Calu3 (cell line): Measurements from ENCODE around the gene KCTD21. TPM values are rescaled to one million over a fixed set of nuclear protein-coding genes. Genes with fewer than 3 reads are reported as not detected.

Experiments
- BruUV-seq: library from RNA; stranded (reverse); fragments of 400-500 nt; replicated peaks from 2 replicates; lab custom pipeline; 2021; lab: Mats Ljungman, UMichigan
- CTCF ChIA-PET: fragments of 300-600 bp; sonication (Branson Sonifier 250); formaldehyde crosslinking; loops from one replicate; lab custom pipeline; 2022; ENCODE audit warnings: antibody characterized with exemption; lab: Charles Lee
- DNase-seq: peaks from one replicate; pipeline ENCODE4 v3.0.0; 2022
- H3K27ac Mint-ChIP-seq: one replicate; pipeline ENCODE4 v1.8.0; 2022; ENCODE audit warnings: mixed read lengths; ENCODE audit not compliant: unreplicated experiment
- H3K27me3 Mint-ChIP-seq: one replicate; pipeline ENCODE4 v1.8.0; 2022; ENCODE audit warnings: mixed read lengths; ENCODE audit not compliant: unreplicated experiment
- H3K36me3 Mint-ChIP-seq: one replicate; pipeline ENCODE4 v1.8.0; 2022; ENCODE audit warnings: mild to moderate bottlenecking, moderate library complexity, mixed read lengths; ENCODE audit not compliant: insufficient read depth, unreplicated experiment
- H3K4me1 Mint-ChIP-seq: one replicate; pipeline ENCODE4 v1.8.0; 2022; ENCODE audit warnings: mild to moderate bottlenecking, low read depth, mixed read lengths; ENCODE audit not compliant: unreplicated experiment
- H3K4me3 Mint-ChIP-seq: one replicate; pipeline ENCODE4 v1.8.0; 2022; ENCODE audit warnings: mild to moderate bottlenecking, low read depth, moderate library complexity, mixed read lengths; ENCODE audit not compliant: unreplicated experiment
- H3K9me3 Mint-ChIP-seq: one replicate; pipeline ENCODE4 v1.8.0; 2022; ENCODE audit warnings: low read depth, mixed read lengths; ENCODE audit not compliant: unreplicated experiment
- intact Hi-C: fragments of 100-400 bp; cut with micrococcal nuclease; formaldehyde crosslinking; loops from one replicate; pipeline ENCODE4 v1.10.0; 2022; ENCODE audit not compliant: unreplicated experiment
- total RNA-seq: library from RNA; stranded (reverse); gene quantifications from 2 replicates; pipeline ENCODE4 v1.2.3, GENCODE V29; 2022
- TF ChIP-seq, protein P1 (sequence below): fragments of 200-600 bp; IDR thresholded peaks from one replicate; pipeline ENCODE4 v1.8.0; 2022; ENCODE audit warnings: antibody characterized with exemption; ENCODE audit not compliant: unreplicated experiment

KCTD21 gene
- total RNA-seq, 1 experiment from 2014 or later = 8.5 TPM

GRCh38 chr11:78208257-78209165 lies 20.1 kb upstream of the KCTD21 start:
- Mint-ChIP-seq H3K27ac (no peak overlapping the region), H3K4me1 (no peaks in the 10 kb centered on the region), H3K4me3 (no peak overlapping the region), H3K9me3 (no peaks in the 10 kb centered on the region), H3K27me3 (no peaks in the 10 kb centered on the region), H3K36me3 (peaks cover 11% of the 10 kb centered on the region)
- CTCF ChIA-PET = interaction anchor here (0.6 kb wide), 1 partner anchor 787 kb away, joined by 3 read pairs; no protein-coding TSS in a partner anchor
- TF ChIP-seq, protein P1, sequence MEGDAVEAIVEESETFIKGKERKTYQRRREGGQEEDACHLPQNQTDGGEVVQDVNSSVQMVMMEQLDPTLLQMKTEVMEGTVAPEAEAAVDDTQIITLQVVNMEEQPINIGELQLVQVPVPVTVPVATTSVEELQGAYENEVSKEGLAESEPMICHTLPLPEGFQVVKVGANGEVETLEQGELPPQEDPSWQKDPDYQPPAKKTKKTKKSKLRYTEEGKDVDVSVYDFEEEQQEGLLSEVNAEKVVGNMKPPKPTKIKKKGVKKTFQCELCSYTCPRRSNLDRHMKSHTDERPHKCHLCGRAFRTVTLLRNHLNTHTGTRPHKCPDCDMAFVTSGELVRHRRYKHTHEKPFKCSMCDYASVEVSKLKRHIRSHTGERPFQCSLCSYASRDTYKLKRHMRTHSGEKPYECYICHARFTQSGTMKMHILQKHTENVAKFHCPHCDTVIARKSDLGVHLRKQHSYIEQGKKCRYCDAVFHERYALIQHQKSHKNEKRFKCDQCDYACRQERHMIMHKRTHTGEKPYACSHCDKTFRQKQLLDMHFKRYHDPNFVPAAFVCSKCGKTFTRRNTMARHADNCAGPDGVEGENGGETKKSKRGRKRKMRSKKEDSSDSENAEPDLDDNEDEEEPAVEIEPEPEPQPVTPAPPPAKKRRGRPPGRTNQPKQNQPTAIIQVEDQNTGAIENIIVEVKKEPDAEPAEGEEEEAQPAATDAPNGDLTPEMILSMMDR = no peak
- intact Hi-C loops = no loop called here
- BruUV-seq = no TSS peak
- no peak for DNase-seq

- Mint-ChIP-seq H3K36me3 (peaks cover 17% of the 10 kb centered on the region), H3K27ac (no peak overlapping the region), H3K4me3 (no peak overlapping the region), H3K27me3 (no peaks in the 10 kb centered on the region), H3K4me1 (peaks cover 6% of the 10 kb centered on the region), H3K9me3 (no peaks in the 10 kb centered on the region)
- TF ChIP-seq, protein P1 = no peak
- no peak for DNase-seq
- no TSS peak for BruUV-seq
- intact Hi-C loops = no loop called here
- CTCF ChIA-PET = no interaction called here
Measured at GRCh38 chr11:78207532-78208256, 19.3 kb upstream of the KCTD21 start.

GRCh38 chr11:78205691-78206090 lies 17.3 kb upstream of the KCTD21 start:
- Mint-ChIP-seq H3K4me3 (no peak overlapping the region), H3K36me3 (peaks cover 16% of the 10 kb centered on the region)
- no TSS peak for BruUV-seq

GRCh38 chr11:78205256-78205655 lies 16.8 kb upstream of the KCTD21 start:
- H3K27me3 Mint-ChIP-seq = no peaks in the 10 kb centered on the region
- CTCF ChIA-PET = no interaction called here
- intact Hi-C loops = no loop called here
- TF ChIP-seq, protein P1 = no peak
- no peaks in the 10 kb centered on the region for H3K9me3 Mint-ChIP-seq
- H3K4me1 Mint-ChIP-seq = peaks cover 9% of the 10 kb centered on the region
- H3K27ac Mint-ChIP-seq = no peak overlapping the region
- no peak overlapping the region for H3K4me3 Mint-ChIP-seq
- DNase-seq = no peak
- no TSS peak for BruUV-seq
- H3K36me3 Mint-ChIP-seq = peaks cover 12% of the 10 kb centered on the region

More at GRCh38 chr11:78205691-78206090, 17.3 kb upstream of the KCTD21 start:
- CTCF ChIA-PET = no interaction called here
- intact Hi-C loops = no loop called here
- H3K27ac Mint-ChIP-seq = no peak overlapping the region
- TF ChIP-seq, protein P1 = no peak
- no peaks in the 10 kb centered on the region for H3K9me3 Mint-ChIP-seq
- no peaks in the 10 kb centered on the region for H3K27me3 Mint-ChIP-seq
- H3K4me1 Mint-ChIP-seq = peaks cover 9% of the 10 kb centered on the region
- DNase-seq = no peak
